Astrocyte of the spinal cord (primary cell): ENCODE data around the gene CD37.
A peak's percentile ranks its signal among the peaks of the same experiment; 100 is the strongest.

Source experiments
- DNase-seq: peaks from one replicate; pipeline ENCODE4 v3.0.0; 2011; ENCODE audit warnings: low read depth, low spot score
- H3K4me3 ChIP-seq: 2 replicates; pipeline ENCODE4 v1.5.1; 2011; ENCODE audit warnings: low read depth, mild to moderate bottlenecking, low read length, moderate library complexity
- in situ Hi-C: cut with HindIII; loops from 2 replicates; pipeline ENCODE4 v1.10.0; 2017; ENCODE audit warnings: low sequenced_read_pairs
- TF ChIP-seq, protein P1 (sequence below): IDR thresholded peaks from 2 replicates; pipeline ENCODE4 v1.5.1; 2012; ENCODE audit warnings: low read depth, mild to moderate bottlenecking, low read length, inconsistent platforms

CD37 gene

DNA sequence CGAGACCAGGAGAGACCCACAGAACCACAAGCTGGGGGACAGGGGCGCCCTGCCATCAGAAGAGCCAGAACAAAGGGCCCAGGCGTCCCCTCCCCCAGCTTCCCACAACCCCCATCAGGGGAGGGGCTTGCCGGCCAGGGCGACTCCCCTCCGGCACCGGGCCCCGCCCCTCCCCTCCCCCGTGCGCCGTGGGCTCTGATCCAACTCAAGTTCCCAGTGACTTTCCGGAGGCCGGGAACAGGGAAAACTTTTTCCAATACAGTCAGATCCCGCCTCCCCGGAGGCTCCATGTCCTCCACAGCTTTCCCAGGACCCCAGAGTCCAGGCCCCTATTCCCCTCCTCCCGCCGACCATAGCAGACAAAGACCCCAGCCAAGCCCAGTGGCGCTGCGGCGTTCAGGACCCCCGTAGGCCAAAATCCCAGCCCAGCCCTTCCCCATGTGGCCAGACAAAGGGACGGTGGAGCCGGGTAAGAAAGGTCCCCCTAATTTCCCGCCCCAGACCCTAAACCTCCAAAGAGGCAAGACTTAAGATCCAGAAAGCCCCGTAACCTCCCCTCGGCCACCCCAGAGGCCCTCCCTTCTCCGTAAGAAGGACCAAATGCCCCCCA lies 26.3 kb downstream of the CD37 start:
- TF ChIP-seq, protein P1, sequence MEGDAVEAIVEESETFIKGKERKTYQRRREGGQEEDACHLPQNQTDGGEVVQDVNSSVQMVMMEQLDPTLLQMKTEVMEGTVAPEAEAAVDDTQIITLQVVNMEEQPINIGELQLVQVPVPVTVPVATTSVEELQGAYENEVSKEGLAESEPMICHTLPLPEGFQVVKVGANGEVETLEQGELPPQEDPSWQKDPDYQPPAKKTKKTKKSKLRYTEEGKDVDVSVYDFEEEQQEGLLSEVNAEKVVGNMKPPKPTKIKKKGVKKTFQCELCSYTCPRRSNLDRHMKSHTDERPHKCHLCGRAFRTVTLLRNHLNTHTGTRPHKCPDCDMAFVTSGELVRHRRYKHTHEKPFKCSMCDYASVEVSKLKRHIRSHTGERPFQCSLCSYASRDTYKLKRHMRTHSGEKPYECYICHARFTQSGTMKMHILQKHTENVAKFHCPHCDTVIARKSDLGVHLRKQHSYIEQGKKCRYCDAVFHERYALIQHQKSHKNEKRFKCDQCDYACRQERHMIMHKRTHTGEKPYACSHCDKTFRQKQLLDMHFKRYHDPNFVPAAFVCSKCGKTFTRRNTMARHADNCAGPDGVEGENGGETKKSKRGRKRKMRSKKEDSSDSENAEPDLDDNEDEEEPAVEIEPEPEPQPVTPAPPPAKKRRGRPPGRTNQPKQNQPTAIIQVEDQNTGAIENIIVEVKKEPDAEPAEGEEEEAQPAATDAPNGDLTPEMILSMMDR, result no peak
- DNase-seq, result peak; percentile 89
- H3K4me3 ChIP-seq, result peak overlapping the region; percentile 96
- in situ Hi-C loops, result no loop called here

DNA sequence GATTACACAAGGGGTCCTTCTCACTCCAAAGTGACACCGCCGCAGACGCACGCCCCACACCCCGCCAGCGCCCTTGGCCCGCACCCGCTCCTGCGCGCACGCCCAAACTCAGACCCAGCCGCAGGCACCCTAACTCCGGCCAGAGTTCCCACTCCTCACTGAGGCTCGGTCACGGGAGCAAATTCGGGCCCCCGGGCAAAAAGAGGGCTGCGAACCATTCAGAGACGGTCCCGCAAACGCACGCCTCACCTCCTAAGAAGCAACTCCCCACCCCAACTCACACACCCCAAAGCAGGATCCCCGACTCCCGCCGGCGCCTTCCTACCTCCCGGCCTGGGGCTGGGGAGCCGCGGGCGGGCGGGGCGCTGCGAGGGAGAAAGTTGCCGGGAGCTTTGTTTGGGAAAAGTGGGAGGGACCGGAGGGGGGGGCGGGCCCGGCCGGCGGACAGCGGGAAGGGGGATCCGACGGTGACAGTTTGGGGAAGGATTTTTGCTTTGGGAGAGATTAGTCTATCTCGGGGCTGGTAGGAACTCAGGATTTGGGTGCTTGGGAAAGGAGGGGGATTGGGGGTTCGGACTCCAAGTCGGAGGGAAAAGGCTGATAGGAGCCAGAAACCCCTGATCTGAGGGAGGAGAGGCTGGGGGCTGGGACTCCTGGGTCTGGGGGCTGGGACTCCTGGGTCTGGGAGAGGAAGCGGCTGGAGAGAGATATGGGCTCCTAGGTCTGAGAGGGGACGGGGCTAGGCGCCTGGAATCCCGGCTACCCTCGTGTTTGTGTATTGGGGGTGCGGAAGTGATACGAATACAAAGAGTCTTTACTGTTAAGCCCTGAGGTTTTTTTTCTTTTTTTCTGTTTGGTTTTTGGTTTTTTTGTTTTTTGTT lies 27.1 kb downstream of the CD37 start, which contains the start of gene TEAD2:
Gene TEAD2 (minus strand): TSS at position 369 of the 881 bp plus-strand sequence. CDS start 2,341 bp downstream, outside the sequence.
- in situ Hi-C loops, result no loop called here
- TF ChIP-seq, protein P1, result no peak
- peak within 1 kb of the TSS; percentile 96 for H3K4me3 ChIP-seq
- peak; percentile 56 for DNase-seq

DNA sequence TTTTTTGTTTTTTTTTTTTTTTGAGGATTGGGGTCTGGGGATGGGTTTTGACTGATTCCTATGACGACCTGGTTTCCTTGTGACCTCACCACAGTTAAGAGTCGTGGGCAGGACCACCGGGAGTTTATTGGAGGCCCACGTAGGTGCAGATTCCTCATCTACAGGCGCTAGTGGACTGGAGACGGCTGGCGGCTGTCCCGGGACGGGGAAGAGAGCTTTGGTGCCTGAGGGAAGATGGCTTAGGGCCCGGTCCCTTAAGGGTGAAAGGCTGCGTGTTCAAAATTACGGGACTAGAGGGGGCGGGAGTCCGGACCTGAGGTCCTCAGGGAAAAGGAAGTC lies 27.7 kb downstream of the CD37 start:
- DNase-seq, result no peak
- peak overlapping the region; percentile 96 for H3K4me3 ChIP-seq
- in situ Hi-C loops, result no loop called here
- TF ChIP-seq, protein P1, result no peak

DNA sequence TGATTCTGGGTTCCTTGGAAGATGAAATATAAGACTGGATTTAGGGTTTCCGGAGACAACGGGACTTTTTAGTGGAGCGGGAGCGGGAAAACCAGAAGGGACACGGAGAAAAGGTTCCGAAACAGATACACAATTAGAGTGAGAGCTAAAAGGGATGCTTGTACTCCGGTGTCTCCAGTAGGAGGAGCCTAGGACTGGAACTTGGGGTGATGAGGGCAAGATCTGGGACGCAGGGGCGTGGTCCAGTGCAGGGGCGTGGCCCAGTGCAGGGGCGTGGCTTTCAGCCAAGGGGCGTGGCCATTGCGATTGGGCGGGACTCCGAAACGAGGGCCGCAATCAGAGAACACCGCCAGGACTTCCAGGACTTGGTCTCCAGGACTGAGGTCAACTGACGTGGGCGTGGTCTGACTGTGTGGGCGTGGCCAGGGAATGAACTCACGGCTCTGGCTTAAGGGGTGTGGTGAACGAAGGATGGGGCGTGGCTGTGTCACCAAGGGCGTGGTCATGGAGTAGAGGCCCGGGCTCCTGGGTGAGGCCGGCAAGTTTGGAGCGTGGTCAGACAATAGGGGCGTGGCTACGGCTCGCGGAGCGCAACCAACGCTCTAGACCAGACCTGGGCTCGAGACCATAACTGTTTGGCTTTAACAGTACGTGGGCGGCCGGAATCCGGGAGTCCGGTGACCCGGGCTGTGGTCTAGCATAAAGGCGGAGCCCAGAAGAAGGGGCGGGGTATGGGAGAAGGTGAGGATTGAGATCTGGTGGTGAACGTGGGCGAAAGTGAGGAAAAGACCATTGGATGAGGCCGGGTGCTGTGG lies 28.3 kb downstream of the CD37 start, which contains the start of gene DKKL1:
Gene DKKL1 (plus strand): TSS at position 610 of the 815 bp plus-strand sequence. CDS start 122 bp downstream, at position 732.
- in situ Hi-C loops, result no loop called here
- peak; percentile 99 for DNase-seq
- peak within 1 kb of the TSS; percentile 96 for H3K4me3 ChIP-seq
- TF ChIP-seq, protein P1, result no peak

DNA sequence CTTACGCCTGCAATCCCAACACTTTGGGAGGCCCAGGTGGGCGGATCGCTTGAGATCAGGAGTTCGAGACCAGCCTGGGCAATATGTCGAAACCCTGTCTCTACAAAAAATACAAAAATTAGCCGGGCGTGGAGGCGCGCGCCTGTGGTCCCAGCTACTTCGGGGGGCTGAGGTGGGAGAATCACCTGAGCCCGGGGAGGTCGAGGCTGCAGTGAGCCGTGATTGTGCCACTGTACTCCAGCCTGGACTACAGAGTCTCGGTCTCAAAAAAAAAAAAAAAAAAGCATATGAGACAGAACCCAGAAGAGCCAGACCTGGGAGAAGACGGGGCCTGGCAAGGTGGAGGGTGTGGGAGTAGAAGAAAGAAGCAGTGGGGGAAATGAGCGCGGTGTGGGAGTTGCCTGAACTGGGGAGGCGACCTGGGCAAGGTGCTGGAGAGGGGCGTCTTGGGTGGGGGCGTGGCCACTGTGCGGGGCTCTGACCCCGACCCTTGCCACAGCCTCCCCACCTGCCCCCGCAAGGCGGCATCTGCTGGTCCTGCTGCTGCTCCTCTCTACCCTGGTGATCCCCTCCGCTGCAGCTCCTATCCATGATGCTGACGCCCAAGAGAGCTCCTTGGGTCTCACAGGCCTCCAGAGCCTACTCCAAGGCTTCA lies 29.0 kb downstream of the CD37 start:
- in situ Hi-C loops, result no loop called here
- TF ChIP-seq, protein P1, result no peak
- DNase-seq, result no peak
- H3K4me3 ChIP-seq, result peak overlapping the region; percentile 26

DNA sequence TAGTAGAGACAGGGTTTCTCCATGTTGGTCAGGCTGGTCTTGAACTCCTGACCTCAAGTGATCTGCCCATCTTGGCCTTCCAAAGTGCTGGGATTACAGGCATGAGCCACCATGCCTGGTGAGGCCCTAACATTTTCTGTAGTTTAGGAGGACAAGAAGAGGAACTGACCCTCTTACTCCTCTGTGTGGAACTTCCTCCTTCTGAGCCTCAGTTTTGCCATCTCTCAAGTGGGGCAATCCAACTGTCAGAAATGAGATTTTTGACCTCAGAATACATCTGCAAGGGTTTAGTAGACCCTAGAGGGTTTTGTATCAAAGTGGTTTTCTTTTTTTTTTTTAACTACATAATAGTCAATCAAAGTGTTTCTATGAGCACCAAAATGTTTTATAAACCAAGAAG lies 30.9 kb downstream of the CD37 start:
- in situ Hi-C loops, result no loop called here
- H3K4me3 ChIP-seq, result no peak overlapping the region
- DNase-seq, result no peak
- TF ChIP-seq, protein P1, result no peak
